NCI-H187 treated with DMSO at 0.1 percent for 48 hours (cell line): Measurements from ENCODE around the gene ASIC2.
"Not testable (repeated sequence)": the region's sequence is repeated elsewhere in the genome, so short reads cannot be mapped to it uniquely, and the experiment has no call there.

Source experiments
- DNase-seq: peaks from one replicate; lab custom pipeline; 2025; lab: John Stamatoyannopoulos, UW

Gene ASIC2

DNA sequence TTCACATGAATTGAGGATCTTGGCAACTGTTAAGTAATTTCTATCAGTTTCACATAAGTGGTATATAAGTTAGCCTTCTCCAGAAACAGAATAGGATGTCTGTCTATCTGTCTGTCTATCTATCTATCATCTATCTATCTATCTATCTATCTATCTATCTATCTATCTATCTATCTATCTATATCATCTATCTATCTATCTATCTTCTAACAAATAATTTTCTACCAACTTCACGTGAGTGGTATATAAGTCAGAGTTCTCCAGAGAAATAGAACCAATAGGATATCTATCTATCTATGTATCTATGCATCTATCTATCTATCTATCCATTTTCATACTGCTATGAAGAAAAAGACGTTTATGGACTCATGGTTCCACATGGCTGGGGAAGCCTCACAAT lies 312.9 kb downstream of the ASIC2 start:
- no peak for DNase-seq

GRCh38 chr17:32976605-32977004 lies 316.5 kb downstream of the ASIC2 start:
- no peak for DNase-seq

DNA sequence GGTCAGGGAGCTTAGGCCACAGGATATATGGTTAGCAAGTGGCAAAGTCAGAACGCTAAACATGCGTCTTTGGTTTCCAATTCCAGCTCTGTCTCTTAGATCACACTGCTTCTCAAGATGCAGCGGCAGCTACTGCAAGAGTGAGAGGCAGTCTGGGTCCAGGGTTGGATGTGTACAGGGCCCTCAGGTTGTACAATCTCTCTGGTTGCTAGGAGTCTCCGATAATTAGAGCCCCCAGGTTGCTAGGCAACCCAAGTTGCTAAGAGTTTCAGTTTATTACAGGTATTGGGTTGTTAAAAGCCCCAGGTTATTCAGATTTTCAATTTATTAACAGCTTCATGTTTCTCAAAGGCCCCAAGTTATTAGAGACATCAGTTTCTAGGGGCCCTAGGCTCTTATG lies 317.0 kb downstream of the ASIC2 start:
- no peak for DNase-seq

GRCh38 chr17:32971171-32971570 lies 321.9 kb downstream of the ASIC2 start:
- no peak for DNase-seq

- no peak for DNase-seq
Observed at GRCh38 chr17:32970281-32970680, 322.8 kb downstream of the ASIC2 start.

DNA sequence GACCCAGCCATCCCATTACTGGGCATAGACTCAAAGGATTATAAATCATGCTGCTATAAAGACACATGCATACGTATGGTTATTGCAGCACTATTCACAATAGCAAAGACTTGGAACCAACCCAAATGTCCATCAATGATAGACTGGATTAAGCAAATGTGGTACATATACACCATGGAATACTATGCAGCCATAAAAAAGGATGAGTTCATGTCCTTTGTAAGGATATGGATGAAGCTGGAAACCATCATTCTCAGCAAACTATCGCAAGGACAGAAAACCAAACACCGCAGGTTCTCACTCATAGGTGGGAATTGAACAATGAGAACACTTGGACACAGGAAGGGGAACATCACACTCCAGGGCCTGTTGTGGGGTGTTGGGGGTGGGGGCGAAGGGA lies 323.9 kb downstream of the ASIC2 start:
- DNase-seq: not testable (repeated sequence)

- no peak for DNase-seq
Observed at GRCh38 chr17:32964541-32964940, 328.6 kb downstream of the ASIC2 start.
